HepG2 (cell line): ENCODE data around the gene DPH5. TPM values are rescaled to one million over a fixed set of nuclear protein-coding genes. Genes with fewer than 3 reads are reported as not detected.

Experiments used
- CEBPG ChIP-seq: IDR thresholded peaks from 2 replicates; pipeline ENCODE4 v1.6.1; 2016
- MAFF ChIP-seq: IDR thresholded peaks from 2 replicates; pipeline ENCODE4 v1.6.1; 2011; ENCODE audit warnings: low read depth, low read length, improper control_type of control experiment
- MXI1 ChIP-seq: IDR thresholded peaks from 3 replicates; pipeline ENCODE4 v1.6.1; 2012; ENCODE audit warnings: low read depth, low read length, inconsistent platforms, borderline replicate concordance
- RARA ChIP-seq: IDR thresholded peaks from 2 replicates; pipeline ENCODE4 v1.6.1; 2016; ENCODE audit warnings: missing genetic modification reagents, missing compliant biosample characterization
- SMC3 ChIP-seq: IDR thresholded peaks from 2 replicates; pipeline ENCODE4 v1.6.1; 2011; ENCODE audit warnings: low read length, improper control_type of control experiment
- TEAD2 ChIP-seq: sonication (generic); formaldehyde crosslinking; IDR thresholded peaks from 2 replicates; pipeline ENCODE4 v1.9.0; 2021; ENCODE audit warnings: missing genetic modification reagents
- ZNF101 ChIP-seq: sonication (generic); formaldehyde crosslinking; IDR thresholded peaks from 2 replicates; pipeline ENCODE4 v1.4.0; 2020; ENCODE audit warnings: mild to moderate bottlenecking, low read depth, missing genetic modification reagents, borderline replicate concordance
- ZNF260 ChIP-seq: sonication (generic); formaldehyde crosslinking; IDR thresholded peaks from 2 replicates; pipeline ENCODE4 v1.4.0; 2020; ENCODE audit warnings: missing genetic modification reagents, low read depth, mild to moderate bottlenecking, borderline replicate concordance
- ZNF263 ChIP-seq: sonication (generic); formaldehyde crosslinking; IDR thresholded peaks from 2 replicates; pipeline ENCODE4 v1.4.0; 2020; ENCODE audit warnings: missing genetic modification reagents
- ZNF430 ChIP-seq: sonication (generic); formaldehyde crosslinking; IDR thresholded peaks from 2 replicates; pipeline ENCODE4 v1.9.0; 2021; ENCODE audit warnings: mild to moderate bottlenecking, missing genetic modification reagents
- ZNF510 ChIP-seq: sonication (generic); formaldehyde crosslinking; IDR thresholded peaks from 2 replicates; pipeline ENCODE4 v1.4.0; 2020; ENCODE audit warnings: low read depth, mild to moderate bottlenecking, missing genetic modification reagents
- ZNF614 ChIP-seq: IDR thresholded peaks from 2 replicates; pipeline ENCODE4 v1.6.1; 2018; ENCODE audit warnings: missing biosample characterization, missing genetic modification reagents, inconsistent platforms, borderline replicate concordance
- polyA plus RNA-seq, 8 experiments: library from polyadenylated mRNA; depleted of rRNA in 3 of 8; stranded (reverse) in 7 of 8; unstranded in 1 of 8; fragments of >200 nt; fragmentation: Illumina TruSeq in 4 of 8; extraction: Trizol in 4 of 8; gene quantifications; 2 replicates each; pipeline versions ENCODE4 v1.2.1 to v1.2.3, GENCODE V29; 2011 to 2016; ENCODE audit warnings: low read depth in 4 of 8, missing spikeins in 1 of 8, mixed read lengths in 1 of 8; ENCODE audit not compliant: insufficient read depth in 1 of 8
- total RNA-seq, 5 experiments: library from RNA; depleted of rRNA; stranded (reverse); fragments of >200 nt; fragmentation: Illumina TruSeq; extraction: Trizol; gene quantifications; 2 replicates each; pipeline ENCODE4 v1.2.3, GENCODE V29; 2016; ENCODE audit warnings: low read depth in 1 of 5
- TF ChIP-seq, protein P1 (sequence below), 2 experiments: fragments of 450-650 bp in 1 of 2; sonication (generic) in 1 of 2; formaldehyde crosslinking in 1 of 2; IDR thresholded peaks; 2 replicates each; pipeline versions ENCODE4 v1.6.1 to v1.8.0; 2016 to 2022; ENCODE audit warnings: antibody characterized with exemption in 1 of 2, mild to moderate bottlenecking in 1 of 2, missing genetic modification reagents in 1 of 2

The DPH5 gene
- total and polyA plus RNA-seq, 2 of the 13 experiments (the other 11 are each of a cell fraction or from before 2014, with no cell fraction given), result 53.2 to 79.6 TPM

- TF ChIP-seq, protein P1, sequence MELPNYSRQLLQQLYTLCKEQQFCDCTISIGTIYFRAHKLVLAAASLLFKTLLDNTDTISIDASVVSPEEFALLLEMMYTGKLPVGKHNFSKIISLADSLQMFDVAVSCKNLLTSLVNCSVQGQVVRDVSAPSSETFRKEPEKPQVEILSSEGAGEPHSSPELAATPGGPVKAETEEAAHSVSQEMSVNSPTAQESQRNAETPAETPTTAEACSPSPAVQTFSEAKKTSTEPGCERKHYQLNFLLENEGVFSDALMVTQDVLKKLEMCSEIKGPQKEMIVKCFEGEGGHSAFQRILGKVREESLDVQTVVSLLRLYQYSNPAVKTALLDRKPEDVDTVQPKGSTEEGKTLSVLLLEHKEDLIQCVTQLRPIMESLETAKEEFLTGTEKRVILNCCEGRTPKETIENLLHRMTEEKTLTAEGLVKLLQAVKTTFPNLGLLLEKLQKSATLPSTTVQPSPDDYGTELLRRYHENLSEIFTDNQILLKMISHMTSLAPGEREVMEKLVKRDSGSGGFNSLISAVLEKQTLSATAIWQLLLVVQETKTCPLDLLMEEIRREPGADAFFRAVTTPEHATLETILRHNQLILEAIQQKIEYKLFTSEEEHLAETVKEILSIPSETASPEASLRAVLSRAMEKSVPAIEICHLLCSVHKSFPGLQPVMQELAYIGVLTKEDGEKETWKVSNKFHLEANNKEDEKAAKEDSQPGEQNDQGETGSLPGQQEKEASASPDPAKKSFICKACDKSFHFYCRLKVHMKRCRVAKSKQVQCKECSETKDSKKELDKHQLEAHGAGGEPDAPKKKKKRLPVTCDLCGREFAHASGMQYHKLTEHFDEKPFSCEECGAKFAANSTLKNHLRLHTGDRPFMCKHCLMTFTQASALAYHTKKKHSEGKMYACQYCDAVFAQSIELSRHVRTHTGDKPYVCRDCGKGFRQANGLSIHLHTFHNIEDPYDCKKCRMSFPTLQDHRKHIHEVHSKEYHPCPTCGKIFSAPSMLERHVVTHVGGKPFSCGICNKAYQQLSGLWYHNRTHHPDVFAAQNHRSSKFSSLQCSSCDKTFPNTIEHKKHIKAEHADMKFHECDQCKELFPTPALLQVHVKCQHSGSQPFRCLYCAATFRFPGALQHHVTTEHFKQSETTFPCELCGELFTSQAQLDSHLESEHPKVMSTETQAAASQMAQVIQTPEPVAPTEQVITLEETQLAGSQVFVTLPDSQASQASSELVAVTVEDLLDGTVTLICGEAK (IDR thresholded peaks at IDR 0.05), result no peak
- TF ChIP-seq, protein P1 (CRISPR knock-in tag; IDR thresholded peaks at IDR 0.05), result no peak
- TF ChIP-seq TEAD2 (CRISPR knock-in tag) (no peak), SMC3 (no peak), MXI1 (no peak), RARA (no peak), ZNF510 (no peak), ZNF430 (CRISPR knock-in tag) (no peak), CEBPG (CRISPR knock-in tag) (no peak), MAFF (peak; percentile 67), ZNF260 (CRISPR knock-in tag) (no peak), ZNF614 (CRISPR knock-in tag) (no peak), ZNF263 (CRISPR knock-in tag) (no peak), ZNF101 (no peak)
Measured at GRCh38 chr1:101050869-101051268, 25.3 kb upstream of the DPH5 start (continued).
